Hematopoietic multipotent progenitor cell treated with erythropoietin and hydrocortisone succinate and interleukin-3 and kit ligand, for 4 days (in vitro differentiated cells): ENCODE results near the gene CDCA4.
A peak's percentile ranks its signal among the peaks of the same experiment; 100 is the strongest.

Source experiments
- DNase-seq: peaks from one replicate; pipeline ENCODE4 v3.0.0-alpha.2; 2015

Gene CDCA4

GRCh38 chr14:105011312-105011990 lies 9.4 kb downstream of the CDCA4 start:
- DNase-seq = no peak

- no peak for DNase-seq
Observed at GRCh38 chr14:105010891-105011291, 10.0 kb downstream of the CDCA4 start.

- DNase-seq = no peak
Observed at GRCh38 chr14:105010106-105010505, 10.8 kb downstream of the CDCA4 start.

- DNase-seq = no peak
Observed at GRCh38 chr14:105007593-105008264, 13.2 kb downstream of the CDCA4 start.

GRCh38 chr14:105006831-105007592 lies 13.9 kb downstream of the CDCA4 start:
- no peak for DNase-seq

- no peak for DNase-seq
Observed at GRCh38 chr14:105005929-105006830, 14.7 kb downstream of the CDCA4 start.

GRCh38 chr14:105005329-105005928 lies 15.5 kb downstream of the CDCA4 start:
- no peak for DNase-seq

- DNase-seq = no peak
Observed at GRCh38 chr14:104999361-104999760, 21.5 kb downstream of the CDCA4 start.

GRCh38 chr14:104998801-104999200 lies 22.1 kb downstream of the CDCA4 start:
- no peak for DNase-seq

- DNase-seq = no peak
Observed at GRCh38 chr14:104996483-104996882, 24.4 kb downstream of the CDCA4 start.

- DNase-seq = no peak
Observed at GRCh38 chr14:104996032-104996431, 24.9 kb downstream of the CDCA4 start.

- no peak for DNase-seq
Observed at GRCh38 chr14:104994978-104995377, 25.9 kb downstream of the CDCA4 start.

- peak; percentile 64 for DNase-seq
Observed at GRCh38 chr14:104993808-104994591, 26.9 kb downstream of the CDCA4 start.

- DNase-seq = no peak
Observed at GRCh38 chr14:104993306-104993705, 27.6 kb downstream of the CDCA4 start.

- no peak for DNase-seq
Observed at GRCh38 chr14:104992501-104992900, 28.4 kb downstream of the CDCA4 start.

GRCh38 chr14:104991896-104992230 lies 29.0 kb downstream of the CDCA4 start:
- DNase-seq = no peak

- DNase-seq = no peak
Observed at GRCh38 chr14:104989951-104990303, 31.0 kb downstream of the CDCA4 start.

GRCh38 chr14:104989236-104989950 lies 31.5 kb downstream of the CDCA4 start:
- no peak for DNase-seq

- DNase-seq = no peak
Observed at GRCh38 chr14:104986487-104987164, 34.3 kb downstream of the CDCA4 start.

GRCh38 chr14:104985675-104986486 lies 35.0 kb downstream of the CDCA4 start, which contains the start of gene CLBA1:
Gene CLBA1 (plus strand): TSS chr14:104985788. CDS start chr14:104986432, 644 bp downstream.
- peak; percentile 95 for DNase-seq
